AG20443 (cell line): ENCODE measurements around the gene FKBP8.

ENCODE experiments used
- DNase-seq: peaks from one replicate; pipeline ENCODE4 v3.0.0; 2012; ENCODE audit warnings: low spot score, mixed read lengths

FKBP8 gene

DNA sequence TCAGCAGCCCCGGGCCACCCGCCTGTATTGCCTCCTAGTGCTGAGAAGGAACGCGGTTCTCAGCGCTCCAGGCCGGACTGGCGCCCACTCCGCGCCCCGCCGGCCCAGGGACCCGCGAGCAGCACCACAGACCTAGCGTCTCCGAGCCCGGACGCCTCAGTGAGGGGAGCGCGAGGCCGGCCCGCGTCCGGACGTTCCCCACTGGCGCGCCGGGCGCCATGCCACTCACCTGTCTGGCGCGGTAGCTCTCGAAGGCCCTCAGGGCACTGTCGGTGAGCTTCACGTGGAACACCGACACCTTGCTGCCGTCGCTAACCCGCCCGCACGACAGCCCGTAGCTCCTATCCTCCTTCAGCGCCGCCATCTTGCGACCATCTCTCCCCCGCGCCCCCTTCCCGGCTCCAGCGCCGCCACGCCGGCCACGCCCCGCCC is 21.7 kb downstream of the FKBP8 start, which contains the start of gene ELL:
Gene ELL (minus strand): TSS at position 379 of the 432 bp plus-strand sequence. CDS start 15 bp downstream, at position 364.
- no peak for DNase-seq

DNA sequence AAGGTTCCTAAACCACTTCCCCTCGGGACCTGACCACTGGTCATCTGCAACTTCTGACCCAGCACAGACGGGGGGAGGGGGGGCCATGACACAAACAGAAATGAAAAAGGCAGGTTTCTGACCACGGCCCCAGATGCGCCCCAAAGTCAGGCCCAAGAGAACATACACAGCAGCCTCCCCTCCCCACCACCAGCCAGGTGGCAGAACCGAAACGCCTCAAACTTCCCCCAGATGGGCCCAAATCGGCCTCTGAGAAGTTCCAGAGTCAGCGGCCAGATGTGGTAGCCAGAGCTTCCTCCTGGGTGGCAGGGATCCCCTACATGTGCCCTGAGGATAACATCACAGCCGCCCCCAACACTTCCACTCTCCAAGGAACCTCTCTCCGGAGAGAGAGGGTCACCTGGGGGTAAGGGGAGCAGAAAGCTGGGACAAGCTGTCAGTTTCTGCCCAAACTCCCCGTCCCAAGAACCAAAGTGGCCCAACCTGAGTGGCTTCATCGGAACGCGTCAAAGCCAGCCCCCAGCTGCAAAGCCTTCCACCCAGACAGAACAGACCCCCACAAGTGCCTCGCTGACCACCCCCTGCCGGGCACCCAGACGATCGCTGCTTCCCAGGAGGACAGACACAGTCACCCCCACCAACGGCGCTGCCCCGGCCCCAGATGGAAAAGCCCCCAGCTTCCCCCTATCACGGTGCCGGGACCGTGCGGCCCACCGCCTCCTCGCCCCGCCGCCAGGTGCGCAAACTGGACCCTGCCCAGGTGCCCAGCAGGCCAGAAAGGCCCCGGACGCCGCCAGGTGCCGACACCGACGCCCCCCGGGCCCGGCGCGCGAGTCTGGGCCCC is 22.3 kb downstream of the FKBP8 start:
- DNase-seq = no peak

- DNase-seq = peak; percentile 77
Observed at GRCh38 chr19:18519962-18520847, 23.2 kb downstream of the FKBP8 start.

DNA sequence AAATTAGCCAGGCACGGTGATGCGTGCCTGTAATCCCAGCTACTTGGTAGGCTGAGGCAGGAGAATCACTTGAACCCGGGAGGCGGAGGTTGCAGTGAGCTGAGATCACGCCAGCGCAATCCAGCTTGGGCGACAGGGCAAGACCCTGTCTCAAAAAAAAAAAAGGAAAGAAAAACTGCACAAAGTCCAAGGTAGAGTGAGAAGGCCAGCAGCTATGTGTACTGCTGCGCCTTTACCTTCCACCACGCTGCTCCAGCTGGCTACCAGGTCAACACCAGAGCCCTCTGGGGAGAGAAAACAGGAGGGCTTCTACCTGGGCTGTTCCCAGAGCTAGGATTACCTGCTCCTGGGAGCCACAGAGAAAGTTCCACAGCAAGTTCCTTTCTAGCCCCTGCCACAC is 24.7 kb downstream of the FKBP8 start:
- no peak for DNase-seq

DNA sequence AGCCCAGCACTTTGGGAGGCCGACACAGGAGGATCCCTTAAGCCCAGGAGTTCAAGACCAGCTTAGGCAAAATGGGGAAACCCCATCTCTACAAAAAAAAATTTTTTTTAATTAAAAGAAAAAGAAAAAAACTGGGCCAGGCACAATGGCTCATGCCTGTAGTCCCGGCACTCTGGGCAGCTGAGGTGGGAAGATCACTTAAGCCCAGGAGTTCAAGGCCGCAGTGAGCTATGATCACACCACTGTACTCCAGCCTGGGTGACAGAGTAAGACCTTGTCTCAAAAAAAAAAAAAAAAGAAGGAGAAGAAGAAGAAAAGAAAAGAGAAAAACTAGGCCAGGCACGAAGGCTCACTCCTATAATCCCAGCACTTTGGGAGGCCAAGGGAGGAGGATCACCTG is 25.8 kb downstream of the FKBP8 start:
- no peak for DNase-seq

DNA sequence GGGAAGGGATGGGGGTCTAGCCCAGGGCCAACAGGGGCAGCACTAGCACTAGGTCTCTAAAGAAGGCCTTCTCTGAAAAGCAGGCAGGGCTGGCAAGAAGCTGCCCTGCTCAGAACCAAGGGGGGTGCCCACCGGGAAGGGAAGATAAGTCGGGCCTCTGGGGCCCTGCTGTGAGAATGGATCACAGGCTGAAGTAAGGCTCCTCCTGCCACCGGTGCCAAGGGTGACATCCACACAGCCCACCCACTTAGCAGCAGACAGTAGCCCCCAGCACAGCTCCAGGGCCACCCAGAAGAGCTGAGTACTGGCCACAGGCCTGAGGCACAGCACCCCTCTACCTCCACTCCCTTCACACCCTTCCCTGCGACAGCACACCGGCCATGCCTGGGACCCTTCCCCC is 27.4 kb downstream of the FKBP8 start:
- DNase-seq = no peak

GRCh38 chr19:18514800-18515682 is 28.3 kb downstream of the FKBP8 start:
- no peak for DNase-seq

DNA sequence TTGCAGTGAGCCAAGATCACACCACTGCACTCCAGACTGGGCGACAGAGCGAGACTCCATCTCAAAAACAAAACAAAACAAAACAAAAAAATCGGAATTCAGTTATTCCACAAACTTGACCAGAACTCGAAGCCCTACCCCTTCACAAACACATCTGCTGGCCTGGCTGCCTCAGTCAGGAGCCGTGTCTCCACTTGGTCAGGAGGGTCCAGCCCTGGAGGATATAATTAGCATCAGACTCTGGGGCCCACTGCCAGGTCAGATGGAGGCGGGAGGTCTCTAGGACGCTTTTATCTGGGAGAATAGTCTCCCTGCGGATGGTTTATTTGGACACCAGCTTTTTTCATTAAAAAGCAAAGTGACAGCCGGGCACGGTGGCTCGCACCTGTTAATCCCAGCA is 29.5 kb downstream of the FKBP8 start:
- DNase-seq = peak; percentile 56

DNA sequence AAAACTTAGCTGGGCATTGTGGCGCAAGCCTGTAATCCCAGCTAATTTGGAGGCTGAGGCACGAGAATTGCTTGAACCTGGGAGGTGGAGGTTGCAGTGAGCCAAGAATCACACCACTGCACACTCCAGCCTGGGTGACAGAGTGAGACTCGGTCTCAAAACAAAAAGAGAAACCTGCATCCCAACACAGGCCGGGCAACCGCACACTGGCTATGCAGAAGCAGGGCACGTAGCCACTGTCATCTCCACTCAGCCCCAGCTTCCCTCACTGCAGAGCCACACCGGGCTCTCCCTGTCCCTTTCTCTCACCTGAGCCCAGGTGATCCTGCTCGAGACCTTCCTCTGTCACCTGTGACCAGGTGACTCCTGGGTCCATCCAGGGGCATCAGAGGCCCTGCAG is 33.2 kb downstream of the FKBP8 start:
- no peak for DNase-seq

DNA sequence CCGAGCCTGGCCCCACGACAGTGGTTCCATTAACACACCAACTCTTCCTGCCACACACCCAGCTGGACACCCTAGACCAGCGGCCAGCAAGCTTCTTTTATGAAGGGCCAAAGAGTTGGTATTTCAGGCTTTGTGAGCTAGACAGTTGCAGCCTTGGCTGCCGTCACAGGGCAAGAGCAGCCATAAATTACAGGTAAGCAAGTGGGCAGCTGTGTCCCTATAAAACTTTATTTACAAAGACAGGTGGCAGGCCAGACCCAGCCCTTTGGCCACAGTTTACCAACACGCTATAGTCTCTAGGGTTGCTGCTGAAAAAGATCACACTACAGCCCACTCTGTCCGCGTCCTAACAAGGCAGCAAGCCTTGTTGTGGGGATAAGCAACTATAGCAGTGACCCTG is 34.8 kb downstream of the FKBP8 start:
- DNase-seq = no peak

GRCh38 chr19:18507727-18508440 is 35.5 kb downstream of the FKBP8 start:
- no peak for DNase-seq

DNA sequence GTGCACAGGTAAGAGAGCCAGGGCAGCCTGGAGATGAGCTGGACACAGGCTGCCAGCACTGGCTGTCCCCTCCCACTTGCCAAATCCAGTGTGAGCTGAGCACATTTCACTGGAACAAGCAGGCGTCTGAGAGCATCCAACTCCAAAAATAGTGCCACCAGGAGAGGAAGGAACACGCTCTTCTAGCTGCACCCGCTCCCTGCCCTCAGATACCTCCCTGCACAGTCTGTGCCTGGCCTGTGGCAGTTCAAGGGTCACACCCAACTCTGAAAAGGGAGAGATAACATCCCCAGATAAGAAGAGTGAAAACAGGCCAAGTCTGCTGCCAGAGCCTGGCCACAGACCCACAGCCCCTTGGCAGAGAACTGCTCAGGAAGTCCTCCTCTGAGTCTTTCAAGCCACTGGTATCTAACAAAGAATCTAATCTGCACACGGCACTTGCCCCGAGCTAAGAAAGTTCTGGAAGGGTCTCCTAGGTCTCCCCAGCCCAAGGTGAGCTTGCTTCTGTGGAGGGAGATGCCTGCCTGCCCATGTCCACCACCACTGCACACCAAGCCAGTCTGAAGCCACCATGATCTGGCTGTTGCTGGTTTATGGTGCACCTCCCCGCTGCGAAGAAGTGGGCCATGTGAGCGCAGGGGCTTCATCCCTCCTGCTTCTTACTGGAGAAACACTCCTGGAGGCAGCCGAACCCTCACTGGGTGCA is 36.2 kb downstream of the FKBP8 start:
- DNase-seq = no peak

- DNase-seq = no peak
Observed at GRCh38 chr19:18506101-18506930, 37.1 kb downstream of the FKBP8 start.

DNA sequence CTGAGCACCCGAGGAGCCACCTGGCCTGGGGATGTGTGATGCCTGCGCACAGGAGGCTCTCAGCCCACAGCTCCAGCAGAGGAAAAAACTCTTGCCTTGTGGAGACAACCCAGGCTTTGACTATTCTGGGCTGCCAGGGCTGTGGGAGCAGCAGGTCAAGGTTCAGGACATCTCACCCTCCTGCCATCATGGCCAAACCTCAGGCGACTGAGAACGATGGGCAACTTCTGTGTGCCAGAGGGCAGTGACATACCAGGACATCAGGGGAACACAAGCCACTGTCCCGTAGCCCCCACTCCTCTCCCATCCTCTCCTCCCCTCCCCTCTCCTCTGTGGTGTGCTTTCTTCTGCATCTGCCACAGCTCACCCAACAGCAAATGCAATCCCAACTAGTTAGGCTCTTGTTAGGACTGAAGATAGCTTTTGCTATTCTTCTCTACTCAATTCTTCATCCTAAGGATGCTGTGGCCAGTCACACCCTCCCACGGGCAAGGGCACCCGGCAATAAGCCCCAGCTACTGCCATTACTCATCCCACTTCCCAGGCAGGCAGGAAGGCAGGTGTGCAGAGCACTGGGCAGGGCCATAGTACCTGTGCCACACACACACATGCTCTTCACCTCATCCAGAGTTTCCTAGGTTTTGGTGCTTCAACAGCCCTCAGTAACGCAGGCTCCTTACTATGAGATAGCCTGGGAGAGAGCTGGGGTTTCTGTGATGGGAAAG is 38.3 kb downstream of the FKBP8 start:
- no peak for DNase-seq

DNA sequence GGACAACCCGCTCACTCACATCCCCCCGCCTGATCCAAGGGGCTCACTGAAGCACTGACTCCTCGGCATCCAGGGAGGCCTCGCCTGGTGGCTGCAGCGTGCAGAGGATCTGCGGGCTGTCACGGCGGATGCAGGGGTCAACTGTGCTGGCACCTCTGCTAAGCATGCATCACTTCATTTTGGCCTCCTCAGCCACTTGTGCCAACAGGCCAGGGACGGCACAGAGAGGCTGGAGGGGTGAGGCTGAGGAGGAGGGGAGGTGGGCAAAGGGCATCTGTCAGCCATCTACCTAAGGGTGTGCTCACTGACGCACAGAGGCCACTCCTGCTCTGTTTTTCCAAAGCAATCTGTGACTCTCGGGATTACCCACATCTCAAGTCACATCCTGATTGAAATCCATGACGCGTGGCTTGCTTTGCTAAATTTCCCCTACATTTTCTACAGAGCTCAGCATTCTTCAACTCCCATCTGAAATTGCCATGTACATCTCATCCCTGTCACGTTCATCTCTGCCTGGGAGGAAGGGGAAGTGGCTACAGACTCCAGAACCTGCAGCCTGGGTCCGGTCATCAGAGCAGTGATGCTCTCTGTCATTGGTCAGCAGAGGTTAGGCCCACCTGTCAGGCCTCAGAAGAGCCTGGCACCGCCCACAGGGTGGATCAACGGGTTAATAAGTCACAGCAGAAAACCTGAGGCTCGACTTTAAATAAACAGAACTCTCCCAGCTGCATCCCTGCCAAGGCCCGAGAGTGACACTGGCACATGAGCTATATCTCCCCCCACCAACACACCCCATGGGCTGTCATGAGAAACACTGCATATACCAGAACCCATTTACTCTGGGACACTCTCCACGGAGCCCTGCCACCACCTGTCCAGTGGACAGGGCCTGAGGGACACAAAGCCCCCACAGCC is 39.1 kb downstream of the FKBP8 start:
- no peak for DNase-seq

DNA sequence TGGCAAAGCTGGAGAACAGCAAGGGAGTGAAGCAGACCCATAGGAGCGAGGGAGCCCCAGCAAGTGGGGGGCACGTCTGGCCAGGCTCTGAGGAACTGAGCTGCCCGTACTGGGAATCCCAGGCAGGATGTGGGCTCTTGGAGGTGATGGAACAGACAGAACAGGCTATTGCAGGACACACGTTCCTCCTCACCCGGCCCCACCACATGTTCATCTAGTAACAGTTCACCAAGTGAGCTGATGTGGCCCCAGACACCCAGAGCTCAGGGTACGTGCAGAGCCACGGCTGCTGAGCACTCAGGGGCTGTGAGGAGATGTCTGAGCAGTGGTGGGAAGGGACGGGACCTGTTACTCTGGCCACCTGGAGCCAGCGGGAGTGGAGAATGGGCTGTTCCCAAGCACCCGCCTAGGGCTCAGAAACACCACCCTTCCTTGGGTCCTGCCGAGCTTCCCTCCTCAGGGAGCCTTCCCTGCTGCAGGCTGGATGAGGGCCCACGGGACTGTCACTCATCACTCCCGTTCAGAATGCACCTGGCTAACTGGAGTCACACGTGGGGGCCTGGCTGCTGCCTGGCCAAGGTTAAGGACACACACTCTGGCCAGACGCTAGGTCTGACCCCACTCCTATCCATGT is 39.9 kb downstream of the FKBP8 start:
- DNase-seq = no peak

- no peak for DNase-seq
Observed at GRCh38 chr19:18502638-18503294, 40.6 kb downstream of the FKBP8 start.
